Right ventricle myocardium inferior (tissue), 1 donor: ENCODE measurements around the gene LMO7. TPM values are rescaled to one million over a fixed set of nuclear protein-coding genes. Genes with fewer than 3 reads are reported as not detected.
A peak's percentile ranks its signal among the peaks of the same experiment; 100 is the strongest.
"Not testable (repeated sequence)": the region's sequence is repeated elsewhere in the genome, so short reads cannot be mapped to it uniquely, and the experiment has no call there.

Source experiments
- ATAC-seq: fragments of 200-7000 bp; cut with Tn5 transposase; one replicate; pipeline ENCODE4 v1.9.1; 2020; ENCODE audit warnings: mild to moderate bottlenecking, moderate library complexity
- DNase-seq: peaks from one replicate; pipeline ENCODE4 v3.0.0; 2021; ENCODE audit errors: missing footprints
- intact Hi-C: fragments of 100-400 bp; cut with DNase I; formaldehyde crosslinking; loops from one replicate; pipeline ENCODE4 v1.11.0; 2022
- total RNA-seq: library from RNA; stranded (reverse); fragmentation: NEBNext Ultra II Directional; extraction: Animal tissue kit (Norgen Biotek cat#: 25700); gene quantifications from one replicate; pipeline ENCODE4 v1.2.1, GENCODE V29; 2021
- donor health status: DM: no; HTN: yes; CAD: no; lungs with severe emphysema.

LMO7 gene
- total RNA-seq, 1 donor from 2014 or later, result 392 TPM

GRCh38 chr13:75760131-75761021, 124.2 kb downstream of the LMO7 start:
- ATAC-seq, result peak; percentile 75
- no peak for DNase-seq
- intact Hi-C loops, result no loop called here

- ATAC-seq (no peak), DNase-seq (no peak)
- intact Hi-C loops, result no loop called here
Observed at GRCh38 chr13:75761369-75761768, 125.2 kb downstream of the LMO7 start.

- ATAC-seq, result peak; percentile 11
- no peak for DNase-seq
- intact Hi-C loops, result loop anchor here (1.0 kb wide), 1 partner anchor 42 kb away; no protein-coding TSS in a partner anchor
Observed at GRCh38 chr13:75762076-75762937, 126.2 kb downstream of the LMO7 start.

GRCh38 chr13:75762955-75763354, 126.8 kb downstream of the LMO7 start:
- intact Hi-C loops, result loop anchor here (1.0 kb wide), 1 partner anchor 41 kb away; no protein-coding TSS in a partner anchor
- DNase-seq (no peak), ATAC-seq (no peak)

- intact Hi-C loops, result no loop called here
- no peak for ATAC-seq
Observed at GRCh38 chr13:75763512-75763911, 127.4 kb downstream of the LMO7 start.

GRCh38 chr13:75764251-75764925, 128.3 kb downstream of the LMO7 start:
- no peak for DNase-seq

More at GRCh38 chr13:75763512-75763911, 127.4 kb downstream of the LMO7 start:
- DNase-seq, result no peak

GRCh38 chr13:75764926-75765310, 128.8 kb downstream of the LMO7 start:
- ATAC-seq (no peak), DNase-seq (no peak)
- intact Hi-C loops, result no loop called here

More at GRCh38 chr13:75764251-75764925, 128.3 kb downstream of the LMO7 start:
- no peak for ATAC-seq
- intact Hi-C loops, result no loop called here

- intact Hi-C loops, result no loop called here
- ATAC-seq (no peak), DNase-seq (no peak)
Observed at GRCh38 chr13:75766636-75767035, 130.5 kb downstream of the LMO7 start.

GRCh38 chr13:75769141-75769905, 133.2 kb downstream of the LMO7 start:
- DNase-seq, result no peak
- no peak for ATAC-seq
- intact Hi-C loops, result no loop called here

GRCh38 chr13:75770164-75770563, 134.0 kb downstream of the LMO7 start:
- no peak for ATAC-seq
- no peak for DNase-seq
- intact Hi-C loops, result no loop called here

- no peak for DNase-seq
- ATAC-seq, result no peak
- intact Hi-C loops, result no loop called here
Observed at GRCh38 chr13:75770592-75771011, 134.5 kb downstream of the LMO7 start.

GRCh38 chr13:75771226-75771625, 135.1 kb downstream of the LMO7 start:
- ATAC-seq, result no peak
- DNase-seq, result no peak
- intact Hi-C loops, result no loop called here

- intact Hi-C loops, result no loop called here
- DNase-seq (no peak), ATAC-seq (no peak)
Observed at GRCh38 chr13:75771818-75772217, 135.7 kb downstream of the LMO7 start.

- intact Hi-C loops, result no loop called here
- no peak for ATAC-seq
- DNase-seq, result no peak
Observed at GRCh38 chr13:75774176-75774575, 138.0 kb downstream of the LMO7 start.

- intact Hi-C loops, result no loop called here
- DNase-seq (no peak), ATAC-seq (no peak)
Observed at GRCh38 chr13:75776550-75776949, 140.4 kb downstream of the LMO7 start.

GRCh38 chr13:75779393-75779792, 143.3 kb downstream of the LMO7 start:
- DNase-seq, result no peak
- ATAC-seq, result no peak
- intact Hi-C loops, result no loop called here

- ATAC-seq, intact Hi-C loops, DNase-seq: not testable (repeated sequence)
Observed at GRCh38 chr13:75780103-75780502, 144.0 kb downstream of the LMO7 start.

GRCh38 chr13:75782985-75783384, 146.9 kb downstream of the LMO7 start:
- DNase-seq (no peak), ATAC-seq (no peak)
- intact Hi-C loops, result no loop called here
